ENCODE measurements around the gene HSF5.

The HSF5 gene

DNA sequence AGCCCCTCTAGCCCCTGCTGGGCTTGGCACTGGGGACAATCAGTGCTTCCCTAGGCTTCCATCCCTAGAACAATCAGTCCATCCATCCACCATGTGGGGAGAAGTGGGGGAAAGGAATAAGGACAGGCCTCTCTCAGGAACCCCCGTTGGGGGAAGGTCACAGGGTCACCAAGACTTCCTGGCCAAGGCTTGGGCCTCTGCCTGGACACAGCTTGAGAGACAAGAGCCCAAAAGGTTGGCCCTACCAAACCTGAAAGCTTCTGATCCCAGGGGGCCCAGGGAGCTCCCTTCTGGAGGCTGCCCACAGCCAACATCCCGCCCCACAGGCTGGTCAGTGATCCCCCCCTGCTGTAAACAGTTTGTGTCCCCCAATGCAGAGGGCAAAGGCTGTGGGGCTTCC, 42.4 kb upstream of the HSF5 start:
- Histone ChIP-seq H3K4me3 (replicated peaks; ENCODE audit: low read depth, low read length) (no peak overlapping the region), H3K36me3 (ENCODE audit: control insufficient read depth, insufficient read depth, low read length) (no peaks in the 10 kb centered on the region), H3K27me3 (replicated peaks; ENCODE audit: control insufficient read depth, insufficient read depth, low read length) (peaks cover 3% of the 10 kb centered on the region)
- TF ChIP-seq, protein P1, sequence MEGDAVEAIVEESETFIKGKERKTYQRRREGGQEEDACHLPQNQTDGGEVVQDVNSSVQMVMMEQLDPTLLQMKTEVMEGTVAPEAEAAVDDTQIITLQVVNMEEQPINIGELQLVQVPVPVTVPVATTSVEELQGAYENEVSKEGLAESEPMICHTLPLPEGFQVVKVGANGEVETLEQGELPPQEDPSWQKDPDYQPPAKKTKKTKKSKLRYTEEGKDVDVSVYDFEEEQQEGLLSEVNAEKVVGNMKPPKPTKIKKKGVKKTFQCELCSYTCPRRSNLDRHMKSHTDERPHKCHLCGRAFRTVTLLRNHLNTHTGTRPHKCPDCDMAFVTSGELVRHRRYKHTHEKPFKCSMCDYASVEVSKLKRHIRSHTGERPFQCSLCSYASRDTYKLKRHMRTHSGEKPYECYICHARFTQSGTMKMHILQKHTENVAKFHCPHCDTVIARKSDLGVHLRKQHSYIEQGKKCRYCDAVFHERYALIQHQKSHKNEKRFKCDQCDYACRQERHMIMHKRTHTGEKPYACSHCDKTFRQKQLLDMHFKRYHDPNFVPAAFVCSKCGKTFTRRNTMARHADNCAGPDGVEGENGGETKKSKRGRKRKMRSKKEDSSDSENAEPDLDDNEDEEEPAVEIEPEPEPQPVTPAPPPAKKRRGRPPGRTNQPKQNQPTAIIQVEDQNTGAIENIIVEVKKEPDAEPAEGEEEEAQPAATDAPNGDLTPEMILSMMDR (IDR thresholded peaks at IDR 0.05; ENCODE audit: insufficient read depth, low read length, poor library complexity, severe bottlenecking), result no peak
- no peak for DNase-seq (ENCODE audit: extremely low read depth, insufficient read length)

DNA sequence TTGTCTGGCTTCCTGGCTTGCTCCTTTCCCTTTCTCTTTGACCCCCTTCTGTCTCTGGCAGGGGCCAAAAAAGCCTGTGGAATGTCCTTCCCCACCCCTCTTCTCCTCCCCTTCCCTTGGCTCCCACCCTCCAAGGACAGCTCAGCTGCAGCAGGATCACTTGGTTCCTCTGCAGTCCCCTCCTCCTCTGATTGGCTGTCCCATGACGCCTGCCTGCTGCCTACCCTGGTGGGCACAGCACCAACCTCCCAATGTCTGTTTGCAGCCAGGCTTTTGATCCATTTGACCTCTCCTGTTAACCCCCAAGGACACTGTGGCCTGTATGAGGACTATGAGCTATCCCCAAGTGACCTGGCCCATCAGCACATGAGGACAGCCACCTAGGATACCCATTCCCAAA, 41.1 kb upstream of the HSF5 start:
- Histone ChIP-seq H3K4me3 (replicated peaks; ENCODE audit: low read depth, low read length) (no peak overlapping the region), H3K27me3 (replicated peaks; ENCODE audit: control insufficient read depth, insufficient read depth, low read length) (peaks cover 3% of the 10 kb centered on the region), H3K36me3 (ENCODE audit: control insufficient read depth, insufficient read depth, low read length) (no peaks in the 10 kb centered on the region)
- TF ChIP-seq, protein P1 (IDR thresholded peaks at IDR 0.05; ENCODE audit: insufficient read depth, low read length, poor library complexity, severe bottlenecking), result no peak
- no peak for DNase-seq (ENCODE audit: extremely low read depth, insufficient read length)

DNA sequence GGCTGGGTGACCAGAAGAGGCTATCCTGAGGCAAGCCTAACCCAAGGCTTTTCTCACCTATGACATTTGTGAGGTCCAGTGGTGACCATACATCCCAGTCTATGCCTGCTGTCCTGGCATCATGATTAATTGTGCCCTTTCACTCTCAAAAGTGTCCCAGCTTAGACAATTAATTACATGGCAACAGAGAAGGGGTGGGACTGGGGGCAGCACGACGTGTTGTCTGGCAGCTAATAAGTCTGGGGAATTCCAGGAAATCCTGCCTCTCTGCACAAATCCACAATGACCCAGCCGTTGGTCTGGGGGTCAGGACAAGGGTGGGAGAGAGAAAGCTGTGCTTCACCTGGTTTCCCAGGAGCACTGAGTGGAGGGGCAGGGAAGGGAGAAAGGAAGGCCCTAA, 40.2 kb upstream of the HSF5 start:
- no peak for DNase-seq (ENCODE audit: extremely low read depth, insufficient read length)
- H3K36me3 ChIP-seq (ENCODE audit: control insufficient read depth, insufficient read depth, low read length), result no peaks in the 10 kb centered on the region
- H3K4me3 ChIP-seq (replicated peaks; ENCODE audit: low read depth, low read length), result no peak overlapping the region
- TF ChIP-seq, protein P1 (IDR thresholded peaks at IDR 0.05; ENCODE audit: insufficient read depth, low read length, poor library complexity, severe bottlenecking), result no peak
- H3K27me3 ChIP-seq (replicated peaks; ENCODE audit: control insufficient read depth, insufficient read depth, low read length), result peaks cover 3% of the 10 kb centered on the region

DNA sequence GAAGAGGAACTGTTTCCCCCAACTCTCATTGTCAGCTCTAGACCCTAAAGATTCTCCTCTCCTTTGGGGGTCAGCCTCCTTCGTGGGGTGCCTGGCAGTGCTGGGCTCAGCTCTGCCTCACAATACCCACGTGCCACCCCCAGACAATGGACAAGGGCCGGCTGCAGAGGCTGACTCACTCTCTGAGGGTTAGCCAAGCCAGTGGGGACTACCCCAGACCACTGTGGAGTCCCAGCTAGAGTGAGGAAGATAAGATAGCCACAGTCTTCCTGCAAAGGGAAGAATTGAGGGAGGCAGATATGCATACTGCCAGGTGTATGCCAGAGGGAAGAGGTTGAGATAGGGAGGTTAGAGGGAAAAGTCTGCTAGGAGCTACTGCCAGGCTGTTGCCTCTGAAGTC, 39.7 kb upstream of the HSF5 start:
- Histone ChIP-seq H3K36me3 (ENCODE audit: control insufficient read depth, insufficient read depth, low read length) (no peaks in the 10 kb centered on the region), H3K4me3 (replicated peaks; ENCODE audit: low read depth, low read length) (no peak overlapping the region), H3K27me3 (replicated peaks; ENCODE audit: control insufficient read depth, insufficient read depth, low read length) (peaks cover 3% of the 10 kb centered on the region)
- TF ChIP-seq, protein P1 (IDR thresholded peaks at IDR 0.05; ENCODE audit: insufficient read depth, low read length, poor library complexity, severe bottlenecking), result no peak
- DNase-seq (ENCODE audit: extremely low read depth, insufficient read length), result no peak

DNA sequence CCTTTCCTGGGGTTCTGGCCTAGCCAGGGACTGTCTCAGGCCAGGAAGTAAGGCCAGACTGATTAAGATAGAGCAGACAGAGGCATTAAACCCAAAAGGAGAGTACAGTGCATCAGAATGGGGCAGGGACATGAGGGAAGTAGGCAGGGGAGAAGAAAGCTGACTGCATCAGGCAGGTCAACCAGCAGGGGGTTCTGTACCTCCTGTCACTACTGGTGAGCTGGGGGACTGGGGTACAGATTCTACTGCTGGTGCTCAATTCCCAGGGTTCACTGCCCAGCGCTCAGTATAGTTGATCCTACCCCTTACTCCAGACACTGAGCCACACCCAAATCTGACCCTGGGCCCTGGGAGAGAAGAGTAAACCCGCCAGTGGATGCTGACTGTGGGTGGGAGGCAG, 39.1 kb upstream of the HSF5 start:
- H3K4me3 ChIP-seq (replicated peaks; ENCODE audit: low read depth, low read length), result no peak overlapping the region
- H3K36me3 ChIP-seq (ENCODE audit: control insufficient read depth, insufficient read depth, low read length), result no peaks in the 10 kb centered on the region
- DNase-seq (ENCODE audit: extremely low read depth, insufficient read length), result no peak
- TF ChIP-seq, protein P1 (IDR thresholded peaks at IDR 0.05; ENCODE audit: insufficient read depth, low read length, poor library complexity, severe bottlenecking), result peak; percentile 41
- peaks cover 2% of the 10 kb centered on the region; the same call in 1 of the 2 replicates for H3K27me3 ChIP-seq (replicated peaks; ENCODE audit: control insufficient read depth, insufficient read depth, low read length)

DNA sequence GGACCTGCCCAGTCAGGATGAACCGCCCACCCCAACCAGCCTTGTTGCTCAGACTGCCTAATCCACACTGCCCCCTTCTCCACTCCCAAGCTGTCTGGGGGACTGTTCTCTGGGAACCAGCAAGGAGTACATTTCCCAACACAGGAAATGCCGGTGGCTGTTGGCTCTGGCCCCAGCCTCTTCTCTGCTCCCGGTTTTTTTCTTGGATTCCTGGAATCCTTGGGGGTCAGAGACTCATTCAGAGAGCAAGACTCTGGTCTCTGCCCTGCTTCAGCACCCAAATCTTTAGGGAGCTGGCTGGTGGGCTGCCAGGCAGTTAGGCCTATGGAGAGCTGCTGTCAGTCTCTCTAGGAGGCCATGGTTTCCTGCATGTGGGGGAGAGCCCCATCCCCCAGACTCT, 37.0 kb upstream of the HSF5 start:
- Histone ChIP-seq H3K27me3 (replicated peaks; ENCODE audit: control insufficient read depth, insufficient read depth, low read length) (no peaks in the 10 kb centered on the region), H3K36me3 (ENCODE audit: control insufficient read depth, insufficient read depth, low read length) (no peaks in the 10 kb centered on the region), H3K4me3 (replicated peaks; ENCODE audit: low read depth, low read length) (no peak overlapping the region)
- no peak for DNase-seq (ENCODE audit: extremely low read depth, insufficient read length)
- TF ChIP-seq, protein P1 (IDR thresholded peaks at IDR 0.05; ENCODE audit: insufficient read depth, low read length, poor library complexity, severe bottlenecking), result no peak

Data from GM06990 (cell line).